ENCODE data around the gene RBM5.

RBM5 gene

DNA sequence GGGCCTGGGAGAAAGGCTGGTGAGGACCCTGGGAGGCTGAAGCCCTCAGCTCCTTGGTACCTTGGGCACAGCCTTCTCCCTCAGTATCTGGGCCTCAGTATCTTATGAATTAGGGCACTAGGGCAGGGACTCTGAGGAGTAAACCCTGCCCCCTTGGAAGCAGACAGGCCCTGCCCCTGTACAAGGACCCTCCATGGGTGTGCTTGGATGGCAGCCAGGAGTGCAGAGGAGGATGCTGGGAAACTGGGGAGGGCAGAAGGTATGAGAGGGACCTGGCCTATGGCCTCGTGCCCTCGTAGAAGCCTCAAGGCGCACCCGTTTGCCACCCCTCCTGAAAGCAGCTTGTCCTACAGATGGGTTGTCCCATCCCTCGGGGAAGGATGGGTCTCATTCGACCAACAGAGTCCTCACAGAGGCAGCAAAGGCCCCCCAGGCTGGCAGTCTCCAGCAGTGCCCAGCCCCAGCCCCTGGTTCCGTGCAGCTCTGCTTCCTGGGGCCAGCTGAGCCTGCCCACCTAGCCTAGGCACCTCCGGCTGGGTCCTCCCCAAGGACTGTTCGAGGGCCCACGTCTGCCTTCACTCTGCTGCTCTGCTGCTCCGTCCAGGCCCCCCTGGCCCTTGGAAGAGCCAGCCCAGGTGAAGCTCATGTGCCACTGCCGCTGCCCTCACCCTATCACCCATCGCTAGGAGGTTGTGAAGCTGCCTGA lies 51.2 kb downstream of the RBM5 start:
- TF ChIP-seq EZH2 (optimal IDR thresholded peaks at IDR 0.05; ENCODE audit: low read depth, low read length) (no peak), EZH2phosphoT487 (IDR thresholded peaks at IDR 0.05; ENCODE audit: low read length) (no peak)
- TF ChIP-seq, protein P1, sequence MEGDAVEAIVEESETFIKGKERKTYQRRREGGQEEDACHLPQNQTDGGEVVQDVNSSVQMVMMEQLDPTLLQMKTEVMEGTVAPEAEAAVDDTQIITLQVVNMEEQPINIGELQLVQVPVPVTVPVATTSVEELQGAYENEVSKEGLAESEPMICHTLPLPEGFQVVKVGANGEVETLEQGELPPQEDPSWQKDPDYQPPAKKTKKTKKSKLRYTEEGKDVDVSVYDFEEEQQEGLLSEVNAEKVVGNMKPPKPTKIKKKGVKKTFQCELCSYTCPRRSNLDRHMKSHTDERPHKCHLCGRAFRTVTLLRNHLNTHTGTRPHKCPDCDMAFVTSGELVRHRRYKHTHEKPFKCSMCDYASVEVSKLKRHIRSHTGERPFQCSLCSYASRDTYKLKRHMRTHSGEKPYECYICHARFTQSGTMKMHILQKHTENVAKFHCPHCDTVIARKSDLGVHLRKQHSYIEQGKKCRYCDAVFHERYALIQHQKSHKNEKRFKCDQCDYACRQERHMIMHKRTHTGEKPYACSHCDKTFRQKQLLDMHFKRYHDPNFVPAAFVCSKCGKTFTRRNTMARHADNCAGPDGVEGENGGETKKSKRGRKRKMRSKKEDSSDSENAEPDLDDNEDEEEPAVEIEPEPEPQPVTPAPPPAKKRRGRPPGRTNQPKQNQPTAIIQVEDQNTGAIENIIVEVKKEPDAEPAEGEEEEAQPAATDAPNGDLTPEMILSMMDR (IDR thresholded peaks at IDR 0.05; ENCODE audit: low read length) = no peak
- Histone ChIP-seq H3K4me2 (ENCODE audit: low read depth, low read length) (no peak overlapping the region), H3K4me1 (ENCODE audit: low read length) (no peaks in the 10 kb centered on the region), H3K79me2 (ENCODE audit: low read length) (no peaks in the 10 kb centered on the region), H3K9me2 (replicated peaks; ENCODE audit: insufficient read depth, low read length) (no peaks in the 10 kb centered on the region), H3F3A (ENCODE audit: insufficient read depth, low read length) (no peaks in the 10 kb centered on the region), H3K27ac (ENCODE audit: low read length) (no peak overlapping the region), H2AFZ (ENCODE audit: low read length) (no peak overlapping the region), H3K27me3 (replicated peaks; ENCODE audit: insufficient read depth, low read length) (peaks cover 45% of the 10 kb centered on the region), H3K9me3 (replicated peaks; ENCODE audit: insufficient read depth, low read length) (no peaks in the 10 kb centered on the region), H3K9ac (ENCODE audit: low read length) (no peak overlapping the region), H3K36me3 (replicated peaks; ENCODE audit: insufficient read depth, low read length) (no peaks in the 10 kb centered on the region), H4K20me1 (ENCODE audit: insufficient read depth, low read length) (no peaks in the 10 kb centered on the region), H3K4me3 (ENCODE audit: low read length) (no peak overlapping the region)
- DNase-seq = no peak

DNA sequence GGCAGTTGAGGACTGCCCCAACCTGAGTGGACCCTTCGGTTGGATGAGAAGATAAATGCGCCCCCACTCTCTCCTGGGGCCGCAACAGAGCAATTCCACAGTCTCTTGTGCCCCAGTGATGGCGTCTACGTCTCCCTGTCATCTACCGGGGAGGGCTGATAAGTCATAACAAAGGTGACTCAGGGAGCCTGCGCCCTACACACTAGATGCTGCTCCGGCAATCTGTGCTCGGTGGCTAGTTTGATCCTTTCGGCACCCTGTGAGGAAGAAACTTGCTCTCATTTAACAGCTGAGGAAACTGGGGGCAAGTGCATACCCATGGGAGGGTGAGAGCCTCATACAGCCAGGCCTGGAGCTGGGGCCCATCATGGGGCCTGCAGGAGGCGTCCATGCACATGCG lies 52.3 kb downstream of the RBM5 start:
- no peaks in the 10 kb centered on the region for H3K79me2 ChIP-seq (ENCODE audit: low read length)
- peaks cover 45% of the 10 kb centered on the region for H3K27me3 ChIP-seq (replicated peaks; ENCODE audit: insufficient read depth, low read length)
- no peak for TF ChIP-seq EZH2phosphoT487 (IDR thresholded peaks at IDR 0.05; ENCODE audit: low read length)
- TF ChIP-seq EZH2 (optimal IDR thresholded peaks at IDR 0.05; ENCODE audit: low read depth, low read length) = no peak
- TF ChIP-seq, protein P1 (IDR thresholded peaks at IDR 0.05; ENCODE audit: low read length) = no peak
- H3K4me1 ChIP-seq (ENCODE audit: low read length) = no peaks in the 10 kb centered on the region
- H3K9me3 ChIP-seq (replicated peaks; ENCODE audit: insufficient read depth, low read length) = no peaks in the 10 kb centered on the region
- no peak overlapping the region for H2AFZ ChIP-seq (ENCODE audit: low read length)
- no peaks in the 10 kb centered on the region for H3F3A ChIP-seq (ENCODE audit: insufficient read depth, low read length)
- no peak overlapping the region for H3K9ac ChIP-seq (ENCODE audit: low read length)
- H4K20me1 ChIP-seq (ENCODE audit: insufficient read depth, low read length) = no peaks in the 10 kb centered on the region
- DNase-seq = no peak
- H3K4me2 ChIP-seq (ENCODE audit: low read depth, low read length) = no peak overlapping the region
- no peaks in the 10 kb centered on the region for H3K36me3 ChIP-seq (replicated peaks; ENCODE audit: insufficient read depth, low read length)
- H3K27ac ChIP-seq (ENCODE audit: low read length) = no peak overlapping the region
- no peak overlapping the region for H3K4me3 ChIP-seq (ENCODE audit: low read length)
- H3K9me2 ChIP-seq (replicated peaks; ENCODE audit: insufficient read depth, low read length) = no peaks in the 10 kb centered on the region

DNA sequence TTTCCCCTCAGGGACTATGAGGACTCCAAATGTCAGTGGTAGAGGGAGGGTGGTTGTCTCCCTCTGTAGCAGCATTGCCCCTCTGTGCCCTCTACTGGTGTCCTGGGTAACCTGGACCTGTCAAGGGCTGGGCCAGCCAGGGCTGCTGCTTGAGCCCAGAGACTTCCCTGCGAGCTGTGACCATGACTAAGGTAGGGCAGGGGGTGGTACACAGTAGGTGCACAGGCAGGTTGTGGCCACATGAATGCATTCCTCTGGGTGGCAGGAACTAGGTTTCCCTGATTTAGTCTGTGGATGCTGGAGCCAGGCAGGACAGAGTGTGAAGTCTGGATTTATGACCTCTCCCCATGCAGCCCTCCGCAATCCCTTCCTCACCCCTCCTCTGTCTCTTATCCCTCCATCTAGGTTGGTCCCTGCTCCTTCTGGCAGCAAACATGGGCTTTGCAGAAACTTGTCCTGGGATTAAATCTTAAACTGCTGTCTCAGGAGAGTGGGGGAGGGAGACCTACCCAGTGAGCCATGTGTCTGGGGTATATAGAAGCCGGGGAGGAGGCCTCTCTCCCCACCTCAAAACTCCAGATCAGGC lies 57.7 kb downstream of the RBM5 start:
- DNase-seq = no peak
- no peak for TF ChIP-seq EZH2 (optimal IDR thresholded peaks at IDR 0.05; ENCODE audit: low read depth, low read length)
- TF ChIP-seq, protein P1 (IDR thresholded peaks at IDR 0.05; ENCODE audit: low read length) = no peak
- no peak for TF ChIP-seq EZH2phosphoT487 (IDR thresholded peaks at IDR 0.05; ENCODE audit: low read length)
- Histone ChIP-seq H2AFZ (ENCODE audit: low read length) (no peak overlapping the region), H3K4me1 (ENCODE audit: low read length) (no peaks in the 10 kb centered on the region), H3K36me3 (replicated peaks; ENCODE audit: insufficient read depth, low read length) (no peaks in the 10 kb centered on the region), H3K9me2 (replicated peaks; ENCODE audit: insufficient read depth, low read length) (no peaks in the 10 kb centered on the region), H3F3A (ENCODE audit: insufficient read depth, low read length) (no peaks in the 10 kb centered on the region), H3K4me3 (ENCODE audit: low read length) (no peak overlapping the region), H3K27ac (ENCODE audit: low read length) (no peak overlapping the region), H4K20me1 (ENCODE audit: insufficient read depth, low read length) (no peaks in the 10 kb centered on the region), H3K9me3 (replicated peaks; ENCODE audit: insufficient read depth, low read length) (no peaks in the 10 kb centered on the region), H3K9ac (ENCODE audit: low read length) (no peak overlapping the region), H3K79me2 (ENCODE audit: low read length) (no peaks in the 10 kb centered on the region), H3K27me3 (replicated peaks; ENCODE audit: insufficient read depth, low read length) (peaks cover 10% of the 10 kb centered on the region; the same call in 1 of the 2 replicates), H3K4me2 (ENCODE audit: low read depth, low read length) (no peak overlapping the region)
